Measurements from ENCODE around the gene MALRD1.

Gene MALRD1

GRCh38 chr10:19111501-19112267 is 63.1 kb downstream of the MALRD1 start:
- no peak for DNase-seq

- no peak for DNase-seq
Observed at GRCh38 chr10:19117438-19117837, 68.8 kb downstream of the MALRD1 start.

GRCh38 chr10:19119191-19119590 is 70.6 kb downstream of the MALRD1 start:
- no peak for DNase-seq

- no peak for DNase-seq
Observed at GRCh38 chr10:19120381-19120908, 71.8 kb downstream of the MALRD1 start.

- no peak for DNase-seq
Observed at GRCh38 chr10:19133992-19134391, 85.4 kb downstream of the MALRD1 start.

GRCh38 chr10:19142967-19143366 is 94.4 kb downstream of the MALRD1 start:
- no peak for DNase-seq

- no peak for DNase-seq
Observed at GRCh38 chr10:19144206-19144605, 95.6 kb downstream of the MALRD1 start.

GRCh38 chr10:19154375-19154774 is 105.8 kb downstream of the MALRD1 start:
- DNase-seq, result no peak

- no peak for DNase-seq
Observed at GRCh38 chr10:19158358-19158757, 109.8 kb downstream of the MALRD1 start.

- DNase-seq, result no peak
Observed at GRCh38 chr10:19158870-19159269, 110.3 kb downstream of the MALRD1 start.

- DNase-seq, result no peak
Observed at GRCh38 chr10:19164461-19164860, 115.9 kb downstream of the MALRD1 start.

GRCh38 chr10:19168584-19168983 is 120.0 kb downstream of the MALRD1 start:
- DNase-seq, result no peak

- DNase-seq, result no peak
Observed at GRCh38 chr10:19169041-19169440, 120.4 kb downstream of the MALRD1 start.

- DNase-seq, result no peak
Observed at GRCh38 chr10:19169684-19170083, 121.1 kb downstream of the MALRD1 start.

- no peak for DNase-seq
Observed at GRCh38 chr10:19178675-19179074, 130.1 kb downstream of the MALRD1 start.

GRCh38 chr10:19184891-19185290 is 136.3 kb downstream of the MALRD1 start:
- DNase-seq, result no peak

GRCh38 chr10:19194866-19195265 is 146.3 kb downstream of the MALRD1 start:
- DNase-seq, result no peak

GRCh38 chr10:19195698-19196097 is 147.1 kb downstream of the MALRD1 start:
- no peak for DNase-seq

GRCh38 chr10:19200211-19200610 is 151.6 kb downstream of the MALRD1 start:
- no peak for DNase-seq

- no peak for DNase-seq
Observed at GRCh38 chr10:19204246-19204917, 155.8 kb downstream of the MALRD1 start.

- no peak for DNase-seq
Observed at GRCh38 chr10:19209319-19209718, 160.7 kb downstream of the MALRD1 start.

GRCh38 chr10:19212590-19212989 is 164.0 kb downstream of the MALRD1 start:
- no peak for DNase-seq

GRCh38 chr10:19221216-19221615 is 172.6 kb downstream of the MALRD1 start:
- DNase-seq, result no peak

GRCh38 chr10:19226025-19226424 is 177.4 kb downstream of the MALRD1 start:
- no peak for DNase-seq
